ENCODE results near the gene TMEM231. TPM values are rescaled to one million over a fixed set of nuclear protein-coding genes. Genes with fewer than 3 reads are reported as not detected.

TMEM231 gene
- polyA plus RNA-seq, 6 donors from 2014 or later = 0.21 to 1.4 (median 1.1) TPM; not detected in 1

DNA sequence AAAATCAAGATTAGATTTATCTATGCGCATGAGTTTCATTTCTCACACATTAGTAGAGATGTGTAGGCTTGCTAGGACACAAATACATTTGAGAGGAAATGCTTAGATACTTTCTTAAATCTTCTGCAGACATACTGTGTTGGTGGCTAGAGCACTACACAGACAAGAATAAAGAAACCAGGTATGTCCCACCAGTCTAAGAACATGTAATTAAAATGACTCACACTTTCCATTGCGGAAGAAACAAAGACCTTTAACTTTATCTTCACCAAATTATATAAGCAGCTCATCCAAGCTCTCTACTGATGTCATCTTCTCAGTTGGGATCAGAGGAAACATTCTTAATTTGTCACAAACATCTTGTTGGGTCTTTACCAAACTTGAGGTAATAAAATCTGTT is 22.7 kb upstream of the TMEM231 start:
- Mint-ChIP-seq H3K27me3 (no peaks in the 10 kb centered on the region), H3K4me3 (no peak overlapping the region), H3K9me3 (no peaks in the 10 kb centered on the region), H3K36me3 (peaks cover 13 to 24% of the 10 kb centered on the region in 2 donors), H3K27ac (peak overlapping the region in 3 of 6 donors; percentile 16 to 53 (median 45)), H3K4me1 (peaks cover 20 to 32% (median 21%) of the 10 kb centered on the region in 3 donors)
- ATAC-seq (ENCODE audit: low read depth in 2 of 2) (no peak), DNase-seq (no peak)

DNA sequence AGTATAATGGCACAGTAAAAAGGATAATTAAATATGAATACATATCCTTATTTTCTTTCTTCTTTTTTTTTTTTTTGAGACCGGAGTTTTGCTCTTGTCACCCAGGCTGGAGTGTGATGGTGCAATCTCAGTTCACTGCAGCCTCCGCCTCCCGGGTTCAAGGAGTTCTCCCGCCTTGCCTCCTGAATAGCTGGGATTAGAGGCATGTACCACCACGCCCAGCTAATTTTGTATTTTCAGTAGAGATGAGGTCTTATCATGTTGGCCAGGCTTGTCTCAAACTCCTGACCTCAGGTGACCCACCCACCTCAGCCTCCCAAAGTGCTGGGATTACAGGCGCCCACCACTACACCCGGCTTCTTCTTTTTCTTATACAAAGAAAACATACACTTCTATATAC is 22.2 kb upstream of the TMEM231 start:
- H3K9me3 Mint-ChIP-seq = no peaks in the 10 kb centered on the region
- no peak for ATAC-seq (ENCODE audit: low read depth in 2 of 2)
- H3K4me1 Mint-ChIP-seq = peaks cover 18 to 31% (median 20%) of the 10 kb centered on the region in 3 donors
- H3K27ac Mint-ChIP-seq = peak overlapping the region in 2 of 6 donors; percentile 30 to 45
- H3K4me3 Mint-ChIP-seq = no peak overlapping the region
- H3K36me3 Mint-ChIP-seq = peaks cover 18 to 24% of the 10 kb centered on the region in 2 donors
- DNase-seq = no peak
- H3K27me3 Mint-ChIP-seq = no peaks in the 10 kb centered on the region

DNA sequence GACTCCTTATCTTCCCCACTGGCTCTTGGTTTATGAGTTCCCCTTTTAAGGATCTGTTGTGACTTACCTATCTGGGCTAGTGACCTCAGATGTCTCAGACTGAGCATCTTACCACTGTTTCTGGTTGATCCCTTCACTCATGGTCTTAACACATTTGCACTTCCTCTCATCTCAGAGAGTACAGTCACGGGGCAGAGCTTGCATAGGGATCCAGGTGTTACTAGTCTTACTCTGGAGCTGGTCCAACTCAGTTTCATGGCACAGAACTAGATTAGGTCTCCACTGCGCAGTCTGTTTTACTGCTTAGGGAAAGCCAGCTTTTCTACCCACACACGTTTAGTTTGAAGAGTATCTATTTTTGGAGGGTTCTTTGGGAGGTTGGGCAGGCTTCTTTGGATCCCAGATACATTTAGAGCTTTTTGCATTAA is 20.3 kb upstream of the TMEM231 start:
- Mint-ChIP-seq H3K27ac (peak overlapping the region in 3 of 6 donors; percentile 29 to 63 (median 42)), H3K27me3 (no peaks in the 10 kb centered on the region), H3K4me1 (peaks cover 17 to 39% (median 26%) of the 10 kb centered on the region in 3 donors), H3K9me3 (no peaks in the 10 kb centered on the region), H3K4me3 (no peak overlapping the region), H3K36me3 (peaks cover 21 to 24% of the 10 kb centered on the region in 2 donors)
- ATAC-seq (ENCODE audit: low read depth in 2 of 2) (peak in 1 of 2 donors; percentile 39), DNase-seq (no peak)

DNA sequence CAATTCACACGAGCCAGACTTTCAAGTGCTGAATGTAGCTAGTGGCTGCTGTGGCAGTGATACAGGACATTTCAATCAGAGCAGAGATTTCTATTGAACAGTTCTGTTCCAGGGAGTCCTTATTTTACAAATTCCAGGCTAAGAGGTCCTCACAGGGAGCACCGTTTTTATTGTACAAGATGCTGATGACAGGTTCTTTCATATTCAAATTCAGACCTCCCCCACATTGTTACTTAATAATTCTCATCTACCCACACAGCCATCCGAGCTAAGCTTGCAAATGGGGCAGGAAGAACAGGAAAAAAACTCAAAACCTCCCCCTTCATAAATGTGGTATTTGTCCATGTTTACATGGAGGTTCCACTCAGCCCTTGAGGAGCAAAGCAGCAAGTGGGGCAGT is 19.9 kb upstream of the TMEM231 start:
- peaks cover 21 to 24% of the 10 kb centered on the region in 2 donors for H3K36me3 Mint-ChIP-seq
- ATAC-seq (ENCODE audit: low read depth in 2 of 2) = no peak
- peak overlapping the region in 1 of 8 donors; percentile 59 for H3K4me3 Mint-ChIP-seq
- peak overlapping the region in 3 of 6 donors; percentile 23 to 63 (median 42) for H3K27ac Mint-ChIP-seq
- no peaks in the 10 kb centered on the region for H3K9me3 Mint-ChIP-seq
- DNase-seq = no peak
- no peaks in the 10 kb centered on the region for H3K27me3 Mint-ChIP-seq
- peaks cover 17 to 41% (median 26%) of the 10 kb centered on the region in 3 donors for H3K4me1 Mint-ChIP-seq

DNA sequence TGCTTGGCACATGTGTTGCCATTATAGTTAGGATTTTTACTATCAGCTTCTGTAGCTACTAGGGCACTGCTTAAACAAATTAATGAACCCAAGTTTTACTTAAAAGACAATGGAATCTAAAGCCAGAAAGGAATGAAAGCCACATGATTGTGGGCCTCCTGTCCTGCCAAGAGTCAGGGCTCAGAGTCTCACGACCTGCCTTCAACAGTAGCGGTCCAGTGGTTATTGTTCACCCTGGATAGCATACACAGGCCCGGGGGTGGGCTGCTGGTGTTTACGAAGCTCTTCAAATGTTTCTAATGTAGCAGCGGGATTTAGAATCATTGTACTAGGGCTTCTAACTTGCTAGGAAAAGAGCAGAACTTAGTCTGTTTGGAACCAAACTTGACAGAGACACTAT is 17.9 kb upstream of the TMEM231 start:
- H3K4me1 Mint-ChIP-seq = peaks cover 31 to 46% (median 33%) of the 10 kb centered on the region in 3 donors
- no peaks in the 10 kb centered on the region for H3K27me3 Mint-ChIP-seq

DNA sequence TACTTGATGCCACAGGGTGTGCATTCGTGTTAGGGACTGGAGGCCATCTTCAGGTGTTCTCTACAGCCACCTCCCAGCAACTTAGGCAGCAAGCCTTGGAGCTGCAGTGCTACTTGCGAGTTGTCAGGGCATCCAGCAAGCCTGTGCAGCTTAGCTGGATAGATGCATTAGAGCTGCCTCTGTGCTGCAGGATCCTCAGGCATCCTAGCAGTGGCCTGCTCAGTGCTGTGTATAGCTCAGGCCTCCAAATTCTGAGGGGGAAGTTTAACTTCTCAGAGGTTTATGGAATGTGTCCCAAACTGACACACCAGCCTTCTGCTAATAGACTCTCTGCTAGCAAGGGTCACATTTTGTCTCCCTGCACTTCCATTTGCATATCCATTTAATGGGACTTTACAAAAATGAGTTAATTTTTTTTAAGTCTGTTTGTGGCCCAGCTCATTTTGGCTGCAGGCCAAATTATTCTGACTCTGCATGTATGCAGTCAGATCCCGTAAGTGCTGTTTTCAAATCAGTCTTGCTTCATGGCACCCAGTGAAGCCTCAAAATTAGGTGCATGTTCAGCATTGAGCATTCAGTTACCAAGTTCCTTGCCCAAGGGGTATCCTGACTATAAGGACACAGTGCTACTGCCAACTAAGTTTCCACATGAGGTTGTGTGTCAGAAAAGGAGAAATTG is 17.0 kb upstream of the TMEM231 start:
- DNase-seq = no peak
- H3K4me1 Mint-ChIP-seq = peaks cover 26 to 49% (median 39%) of the 10 kb centered on the region in 3 donors
- peaks cover 13 to 22% of the 10 kb centered on the region in 2 donors for H3K36me3 Mint-ChIP-seq
- no peaks in the 10 kb centered on the region for H3K27me3 Mint-ChIP-seq
- H3K27ac Mint-ChIP-seq = peak overlapping the region in 4 of 6 donors; percentile 3 to 98 (median 62)
- peak overlapping the region in 1 of 8 donors; percentile 66 for H3K4me3 Mint-ChIP-seq
- H3K9me3 Mint-ChIP-seq = no peaks in the 10 kb centered on the region
- no peak for ATAC-seq (ENCODE audit: low read depth in 2 of 2)

More for the DNA sequence above, 17.9 kb upstream of the TMEM231 start:
- no peaks in the 10 kb centered on the region for H3K9me3 Mint-ChIP-seq
- ATAC-seq (ENCODE audit: low read depth in 2 of 2) (no peak), DNase-seq (no peak)
- H3K36me3 Mint-ChIP-seq = peaks cover 18 to 27% of the 10 kb centered on the region in 2 donors
- no peak overlapping the region for H3K4me3 Mint-ChIP-seq
- peak overlapping the region in 3 of 6 donors; percentile 12 to 98 (median 38) for H3K27ac Mint-ChIP-seq

DNA sequence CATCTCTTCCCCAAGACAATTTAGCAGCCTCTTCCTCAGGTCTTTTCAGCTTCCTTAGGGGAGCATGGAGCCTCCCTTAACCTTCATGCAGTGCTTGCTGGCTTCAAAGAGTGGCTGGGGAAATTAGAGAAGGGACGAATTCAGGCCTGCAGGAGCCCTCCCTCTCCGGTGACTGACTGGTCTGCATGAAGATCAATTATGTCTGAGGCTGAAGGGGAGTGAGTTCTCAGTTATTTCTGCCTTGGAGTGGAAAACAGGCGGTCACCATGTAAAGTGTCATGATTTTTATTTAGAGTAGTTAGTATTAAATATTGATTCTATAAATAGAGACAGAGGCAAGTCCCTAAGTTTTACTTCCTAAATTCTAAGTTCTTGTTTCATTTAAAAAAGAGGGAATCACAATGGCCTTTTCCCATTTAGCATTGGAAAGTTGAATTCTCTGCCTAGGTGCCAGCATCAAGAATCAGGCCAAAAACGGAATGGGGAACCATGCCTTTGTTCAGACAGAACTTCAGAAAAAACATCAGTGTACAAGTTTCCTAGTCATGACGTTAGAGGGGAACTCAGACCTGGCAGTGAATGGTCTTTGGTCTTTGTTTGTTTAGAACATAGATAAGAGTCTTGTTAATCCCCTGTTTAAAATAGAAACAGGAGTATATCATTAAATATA is 14.5 kb upstream of the TMEM231 start:
- Mint-ChIP-seq H3K4me3 (peak overlapping the region; percentile 10 to 85 (median 60)), H3K4me1 (peaks cover 35 to 58% (median 44%) of the 10 kb centered on the region in 3 donors), H3K36me3 (peaks cover 5 to 13% of the 10 kb centered on the region in 2 donors), H3K27me3 (no peaks in the 10 kb centered on the region), H3K9me3 (no peaks in the 10 kb centered on the region), H3K27ac (peak overlapping the region; percentile 92 to 98 (median 95))
- peak; percentile 53 for DNase-seq
- peak; percentile 52 to 57 for ATAC-seq (ENCODE audit: low read depth in 2 of 2)

DNA sequence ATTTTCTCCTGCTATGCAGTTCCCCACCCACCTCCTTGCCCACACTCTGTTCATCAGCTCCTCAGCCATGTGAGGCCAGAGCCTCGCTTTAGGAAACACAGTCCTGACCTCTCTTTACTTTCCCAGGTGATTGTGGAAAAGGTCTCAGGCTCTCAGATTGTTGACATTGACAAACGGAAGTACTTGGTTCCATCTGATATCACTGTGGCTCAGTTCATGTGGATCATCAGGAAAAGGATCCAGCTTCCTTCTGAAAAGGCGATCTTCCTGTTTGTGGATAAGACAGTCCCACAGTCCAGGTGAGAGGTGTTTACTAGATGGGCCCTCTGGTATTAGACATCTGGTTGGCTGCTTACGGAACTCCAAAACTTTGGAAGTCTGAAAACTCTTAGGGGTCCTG is 11.9 kb upstream of the TMEM231 start:
- peak overlapping the region in 3 of 6 donors; percentile 56 to 98 (median 69) for H3K27ac Mint-ChIP-seq

DNA sequence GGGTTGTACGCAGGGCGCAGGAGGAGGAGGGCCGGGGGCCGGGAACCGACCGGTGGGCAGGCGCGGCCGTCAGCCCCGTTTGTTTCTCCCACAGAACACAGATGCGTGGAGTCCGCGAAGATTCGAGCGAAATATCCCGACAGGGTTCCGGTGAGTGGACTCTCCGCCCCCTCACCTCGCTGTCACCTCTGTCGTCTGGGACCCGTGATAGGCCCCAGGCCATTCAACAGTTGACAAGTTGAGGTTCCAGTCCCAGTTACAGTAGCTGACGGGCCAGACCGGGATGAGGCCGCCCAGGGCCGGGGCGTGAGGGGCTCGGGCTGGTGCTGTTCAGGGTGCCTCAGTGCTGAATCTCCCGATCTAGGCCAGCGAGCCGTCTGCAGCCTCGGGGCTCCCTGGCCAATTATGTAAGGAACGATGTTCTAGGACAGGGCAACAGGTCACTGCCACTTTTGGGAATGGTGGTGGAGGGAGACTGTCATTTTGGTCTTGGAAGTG is 10.8 kb upstream of the TMEM231 start:
- ATAC-seq (ENCODE audit: low read depth in 2 of 2) (no peak), DNase-seq (no peak)
- Mint-ChIP-seq H3K4me1 (peaks cover 35 to 58% (median 48%) of the 10 kb centered on the region in 3 donors), H3K4me3 (peak overlapping the region; percentile 80 to 100 (median 94)), H3K36me3 (peaks cover 0 to 5% of the 10 kb centered on the region in 2 donors), H3K27ac (peak overlapping the region; percentile 49 to 98 (median 84)), H3K9me3 (no peaks in the 10 kb centered on the region), H3K27me3 (peaks cover 0 to 14% (median 10%) of the 10 kb centered on the region in 3 donors)

More for the DNA sequence above, 11.9 kb upstream of the TMEM231 start:
- Mint-ChIP-seq H3K4me3 (peak overlapping the region in 7 of 8 donors; percentile 41 to 100 (median 87)), H3K9me3 (no peaks in the 10 kb centered on the region), H3K36me3 (peaks cover under 1 to 5% of the 10 kb centered on the region in 2 donors), H3K27me3 (peaks cover 0 to 7% (median 6%) of the 10 kb centered on the region in 3 donors), H3K4me1 (peaks cover 35 to 69% (median 53%) of the 10 kb centered on the region in 3 donors)
- no peak for DNase-seq
- no peak for ATAC-seq (ENCODE audit: low read depth in 2 of 2)

DNA sequence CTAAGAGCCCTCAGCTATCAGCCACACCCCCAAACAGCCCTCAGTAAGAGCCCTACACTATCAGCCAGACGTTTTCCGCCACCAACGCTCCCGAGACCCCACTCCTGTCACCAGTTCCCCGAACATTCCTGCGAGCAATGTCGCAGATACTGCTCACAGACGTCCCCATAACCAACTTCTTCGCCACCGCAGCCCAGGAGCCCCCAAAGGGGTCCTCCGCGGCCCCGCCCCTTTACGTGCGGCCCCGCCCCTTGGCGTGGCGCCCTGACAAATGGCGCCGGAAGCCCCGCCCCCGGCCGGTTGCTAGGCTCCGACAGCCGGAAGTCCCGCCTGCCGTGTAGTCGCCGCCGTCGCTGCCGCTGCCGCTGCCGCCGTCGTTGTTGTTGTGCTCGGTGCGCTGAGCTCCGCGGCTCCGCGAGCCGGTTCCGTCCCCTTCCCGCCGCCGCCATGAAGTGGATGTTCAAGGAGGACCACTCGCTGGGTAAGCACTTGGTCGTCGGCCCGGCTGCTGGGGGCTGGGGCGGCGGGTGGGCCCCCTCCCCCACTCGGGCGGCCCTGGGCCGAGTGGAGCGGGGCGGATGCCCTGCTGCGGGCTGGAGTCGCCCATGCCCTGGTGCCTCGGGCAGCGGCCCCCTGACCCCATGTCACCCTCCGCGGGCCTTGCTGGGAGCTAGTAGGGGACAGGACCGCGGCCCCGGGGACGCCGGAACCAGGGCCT is 10.1 kb upstream of the TMEM231 start, which contains the start of gene GABARAPL2:
TSS of gene GABARAPL2 (plus strand) at position 340 of the 718 bp plus-strand sequence. CDS start at position 448, 108 bp downstream.
- ATAC-seq (ENCODE audit: low read depth in 2 of 2) = peak; percentile 42 to 64

DNA sequence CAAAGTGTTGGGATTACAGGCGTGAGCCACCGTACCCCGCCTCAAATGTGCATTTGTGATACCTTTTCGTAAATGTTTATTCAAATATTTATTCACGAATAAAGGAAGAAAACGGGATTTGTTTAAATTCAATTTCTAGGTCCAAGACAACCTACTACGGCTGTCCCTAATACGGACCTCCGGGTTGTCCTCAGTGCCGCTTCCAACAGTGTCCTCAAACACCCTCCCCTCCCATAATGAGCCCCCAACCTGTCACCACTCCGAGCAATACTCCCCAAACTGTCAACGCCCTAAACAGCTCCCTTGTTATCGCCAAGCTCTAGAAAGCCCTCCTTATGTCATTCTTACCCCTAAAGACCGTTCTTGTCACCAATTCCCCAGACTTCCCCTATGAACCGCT is 9.6 kb upstream of the TMEM231 start:
- Mint-ChIP-seq H3K36me3 (peaks cover 0 to 4% of the 10 kb centered on the region in 2 donors), H3K4me1 (peaks cover 34 to 51% (median 48%) of the 10 kb centered on the region in 3 donors), H3K4me3 (peak overlapping the region; percentile 87 to 100 (median 94)), H3K27ac (peak overlapping the region; percentile 98 to 100 (median 100)), H3K9me3 (no peaks in the 10 kb centered on the region), H3K27me3 (peaks cover 0 to 14% (median 10%) of the 10 kb centered on the region in 3 donors)
- ATAC-seq (ENCODE audit: low read depth in 2 of 2) = peak in 1 of 2 donors; percentile 69
- DNase-seq = no peak

More for the DNA sequence above, 10.1 kb upstream of the TMEM231 start, which contains the start of gene GABARAPL2:
- Mint-ChIP-seq H3K27me3 (peaks cover 0 to 14% (median 10%) of the 10 kb centered on the region in 3 donors), H3K36me3 (peaks cover 0 to 5% of the 10 kb centered on the region in 2 donors), H3K27ac (peak within 1 kb of the TSS; percentile 98 to 100 (median 100)), H3K9me3 (no peaks in the 10 kb centered on the region), H3K4me3 (peak within 1 kb of the TSS; percentile 87 to 100 (median 94)), H3K4me1 (peaks cover 35 to 55% (median 48%) of the 10 kb centered on the region in 3 donors)
- DNase-seq = peak; percentile 97

DNA sequence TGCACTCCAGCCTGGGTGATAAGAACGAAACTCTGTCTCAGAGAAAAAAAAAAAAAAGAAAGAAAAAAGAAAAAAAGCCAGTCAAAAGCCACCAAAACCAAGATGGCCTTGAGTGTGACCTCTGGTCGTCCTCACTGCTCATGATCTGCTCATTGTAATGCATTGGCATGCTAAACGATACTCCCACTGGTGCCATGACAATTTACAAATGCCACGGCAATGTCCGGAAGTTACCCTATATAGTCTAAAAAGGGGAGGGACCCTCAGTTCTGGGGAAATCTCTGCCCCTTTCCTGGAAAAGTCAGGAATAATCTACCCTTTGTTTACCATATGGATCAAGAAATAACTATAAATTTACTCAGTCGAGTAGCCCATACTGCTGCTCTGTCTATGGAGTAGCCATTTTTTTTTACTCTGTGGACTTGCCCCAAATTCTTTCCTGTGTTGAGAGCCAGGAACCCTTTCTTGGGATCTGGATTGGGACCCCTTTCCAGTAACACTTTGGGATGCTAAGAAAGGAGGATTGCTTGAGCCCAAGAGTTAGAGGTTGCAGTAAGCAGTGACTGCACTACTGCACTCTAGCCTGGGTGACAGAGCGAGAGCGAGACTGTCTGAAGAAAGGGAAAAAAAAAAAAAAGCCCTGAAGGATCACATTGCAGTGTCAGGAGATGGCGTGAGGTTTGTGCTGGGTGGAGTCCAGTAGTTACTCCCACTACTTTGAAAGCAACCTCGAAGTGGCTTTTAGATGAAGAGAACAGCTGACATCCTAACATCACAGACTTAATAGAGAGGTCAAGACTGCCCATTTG is 3.7 kb upstream of the TMEM231 start:
- H3K4me3 Mint-ChIP-seq = peak overlapping the region in 1 of 8 donors; percentile 25

More for the DNA sequence above, 3.7 kb upstream of the TMEM231 start:
- peak overlapping the region in 2 of 6 donors; percentile 4 to 22 for H3K27ac Mint-ChIP-seq
- H3K27me3 Mint-ChIP-seq = peaks cover 0 to 17% (median 14%) of the 10 kb centered on the region in 3 donors
- peaks cover 8 to 21% (median 17%) of the 10 kb centered on the region in 3 donors for H3K4me1 Mint-ChIP-seq
- H3K9me3 Mint-ChIP-seq = no peaks in the 10 kb centered on the region
- no peak for ATAC-seq (ENCODE audit: low read depth in 2 of 2)
- H3K36me3 Mint-ChIP-seq = no peaks in the 10 kb centered on the region
- DNase-seq = no peak

Measured in naive B cell (primary cell).